ENCODE results near the gene VAC14.

Gene VAC14

DNA sequence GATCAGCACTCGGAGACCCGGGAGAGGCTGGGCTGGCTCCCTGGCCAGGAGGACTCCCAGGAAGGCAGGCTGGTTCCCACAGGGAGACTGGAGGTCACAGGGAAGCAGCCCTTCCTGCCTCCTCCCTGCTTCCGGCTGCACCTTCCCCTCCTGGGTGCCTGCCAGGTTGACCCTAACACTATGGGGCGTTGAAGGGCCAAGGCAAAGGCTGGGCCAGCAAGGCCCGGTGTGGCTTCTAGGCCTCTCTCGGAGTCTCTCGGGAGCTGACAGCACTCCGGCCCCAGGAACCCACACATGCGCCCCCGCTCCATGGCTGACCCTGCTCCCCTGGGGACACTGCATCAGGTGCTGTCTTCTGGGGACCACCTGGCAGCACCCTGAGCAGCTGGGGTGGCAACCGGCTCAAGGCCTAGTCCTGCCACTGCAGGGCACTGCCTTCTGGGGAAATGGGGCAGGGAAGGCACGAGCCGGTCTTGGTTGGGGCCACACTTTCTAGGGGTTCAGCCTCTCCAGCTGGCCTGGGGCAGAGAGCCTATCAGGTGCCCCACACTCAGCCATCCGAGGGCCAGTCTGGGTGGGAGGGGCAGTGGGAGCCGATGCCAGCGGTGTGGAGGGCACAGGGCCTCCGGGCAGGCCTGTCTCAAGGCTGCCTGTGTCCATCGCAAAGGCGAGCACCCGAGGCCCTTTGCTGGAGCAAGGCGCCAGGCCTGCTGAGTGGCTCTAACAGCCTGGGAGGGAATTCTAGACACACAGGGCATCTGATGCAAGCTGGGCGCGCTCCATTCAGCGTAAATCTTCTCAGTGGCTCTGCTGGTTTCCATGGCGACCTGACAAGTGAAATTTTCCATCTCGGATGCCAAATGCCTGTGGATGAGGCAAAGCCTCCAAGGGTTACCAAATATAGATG is 109.5 kb downstream of the VAC14 start:
- no peak for TF ChIP-seq CTCF (conservative IDR thresholded peaks at IDR 0.05)
- no peak overlapping the region for H3K27ac ChIP-seq

DNA sequence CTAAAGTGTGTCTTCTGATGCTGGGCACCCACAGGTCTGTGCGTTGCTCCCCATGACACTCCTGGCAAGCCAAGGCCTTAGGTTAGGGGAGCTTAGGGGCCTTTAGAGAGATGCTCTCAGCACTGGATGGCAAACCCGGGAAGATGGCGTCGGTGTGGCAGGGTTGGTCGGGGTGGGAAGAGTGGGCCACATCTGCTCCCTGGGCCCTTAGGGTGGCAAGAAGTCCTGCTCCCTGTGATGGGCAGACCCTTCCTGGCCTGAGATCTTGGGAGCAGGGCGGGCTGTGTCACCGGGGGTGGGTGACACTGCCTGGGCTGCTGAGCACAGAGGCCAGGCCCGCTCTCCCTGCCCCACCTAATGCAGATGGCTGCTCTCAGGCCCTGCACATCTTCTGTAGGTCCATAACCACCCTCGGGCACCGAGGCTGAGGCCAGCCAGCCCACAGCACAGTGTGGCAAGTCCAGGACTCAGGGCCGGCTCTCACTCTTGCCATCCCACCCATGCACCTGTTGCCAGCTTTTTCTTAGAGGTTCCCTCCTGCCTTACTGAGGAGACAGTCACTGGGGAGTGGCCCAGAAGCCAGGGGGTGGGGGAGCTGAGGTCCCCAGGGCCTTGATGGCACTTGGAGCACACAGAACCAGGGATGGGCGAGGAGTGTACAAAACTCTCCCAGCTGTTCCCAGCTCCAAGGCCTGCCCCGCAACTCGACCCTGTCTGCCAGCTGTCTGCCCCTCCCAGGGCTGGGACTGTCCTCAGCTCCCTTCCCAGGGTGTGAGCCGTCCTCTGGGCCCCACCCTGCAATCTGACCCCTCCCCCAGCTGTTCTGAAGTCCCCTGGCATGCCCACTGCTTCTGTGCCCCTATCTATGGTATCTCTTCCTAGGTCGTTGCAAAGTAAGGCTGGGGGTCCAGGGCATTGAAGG is 110.7 kb downstream of the VAC14 start:
- H3K27ac ChIP-seq: no peak overlapping the region
- TF ChIP-seq CTCF (conservative IDR thresholded peaks at IDR 0.05): no peak

DNA sequence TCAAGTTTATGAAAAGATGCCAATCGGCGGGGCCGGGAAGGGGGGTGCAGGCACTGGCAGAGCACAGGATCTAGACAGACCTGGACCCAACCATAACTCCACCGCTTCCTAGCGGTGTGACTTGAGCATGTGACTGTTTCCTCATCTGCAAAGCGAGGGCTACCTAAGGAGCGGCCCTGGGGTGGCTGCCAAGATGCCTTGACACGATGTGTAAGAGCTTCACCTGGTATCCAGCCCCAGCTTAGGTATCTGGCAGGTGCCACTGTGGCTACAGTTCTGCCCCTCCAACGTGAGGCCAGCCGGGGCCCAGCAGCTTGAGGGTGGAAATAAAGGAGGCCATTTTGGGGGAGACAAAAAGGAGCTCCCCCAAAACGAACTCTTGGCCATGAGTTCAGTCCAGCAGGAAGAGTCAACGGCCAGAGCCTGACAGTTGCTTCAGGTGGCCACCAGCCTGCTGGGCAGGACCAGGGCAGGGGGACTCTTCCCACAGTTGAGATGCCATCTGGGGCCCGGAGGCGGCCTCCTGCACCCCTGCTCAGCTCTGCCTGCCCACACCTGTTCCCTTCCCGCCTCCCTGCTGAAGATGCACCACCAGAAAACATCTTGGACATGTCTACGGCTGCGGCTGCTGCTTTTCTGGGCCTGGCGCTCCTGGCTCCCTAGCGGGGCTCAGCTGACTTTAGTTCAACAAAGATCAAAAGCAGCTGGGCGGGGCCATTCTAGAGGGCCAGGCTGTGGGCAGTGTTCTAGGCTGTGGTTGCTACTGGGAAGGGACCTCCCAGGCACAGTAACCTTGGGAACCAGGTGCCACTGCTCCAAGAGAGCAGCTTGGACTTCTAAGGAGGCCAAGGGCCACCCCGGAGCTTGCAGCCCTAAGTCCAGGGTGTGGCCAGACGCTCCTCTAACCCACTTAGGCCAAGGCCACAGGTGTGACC is 111.7 kb downstream of the VAC14 start:
- no peak overlapping the region for H3K27ac ChIP-seq
- no peak for TF ChIP-seq CTCF (conservative IDR thresholded peaks at IDR 0.05)

DNA sequence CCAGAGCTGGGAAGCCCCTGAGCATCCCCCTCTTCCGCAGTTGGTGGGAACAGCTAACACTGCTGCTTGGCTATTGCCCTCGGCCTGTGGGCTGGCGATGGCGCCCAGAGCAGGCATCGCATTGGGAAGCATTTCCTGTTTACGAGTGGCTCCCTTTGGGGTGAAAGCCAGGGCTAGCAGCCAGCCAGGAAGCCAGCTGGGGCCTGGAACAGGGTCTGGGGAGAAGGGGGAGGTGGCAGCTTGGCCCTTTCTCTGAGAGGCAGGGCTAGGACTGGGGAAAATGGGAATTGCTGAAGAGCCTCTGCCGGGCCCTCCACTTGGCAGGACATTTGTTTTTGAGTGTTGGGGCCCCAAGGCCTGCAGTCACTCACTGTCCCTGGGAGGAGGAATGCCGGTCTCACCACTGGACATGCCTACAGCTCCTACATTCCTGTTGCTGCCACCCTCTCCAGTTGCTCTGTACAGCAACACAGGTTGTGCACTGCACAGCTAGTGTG is 112.7 kb downstream of the VAC14 start:
- TF ChIP-seq CTCF (conservative IDR thresholded peaks at IDR 0.05): no peak
- no peak overlapping the region for H3K27ac ChIP-seq

DNA sequence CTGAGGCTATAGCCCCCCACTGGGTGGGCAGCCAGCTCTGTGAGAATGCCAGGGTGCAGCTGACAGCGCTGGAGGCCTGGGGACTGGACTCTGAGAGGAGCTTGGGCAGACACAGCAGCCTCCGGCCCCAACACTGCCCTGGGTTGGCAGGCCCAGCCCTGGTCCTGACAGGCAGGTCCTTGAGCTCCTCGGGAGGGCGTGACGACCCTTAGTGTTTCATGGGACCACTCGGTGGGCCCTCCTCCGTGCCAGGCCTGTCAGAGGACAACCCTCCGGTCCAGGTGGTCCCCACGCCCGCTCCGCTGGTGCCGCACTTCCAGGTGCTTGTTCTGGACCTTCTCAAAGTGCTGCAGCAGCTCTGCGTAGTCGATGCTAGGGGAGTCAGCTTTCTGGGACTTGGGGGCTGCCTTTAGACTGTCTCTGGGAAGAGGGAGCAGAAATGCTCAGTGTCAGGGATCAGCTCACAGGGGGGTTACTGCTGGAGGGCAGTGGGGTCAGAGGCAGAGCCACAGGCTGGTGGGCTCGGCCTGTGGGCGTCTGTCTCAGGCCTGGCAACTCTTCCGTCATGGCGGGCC is 113.2 kb downstream of the VAC14 start:
- H3K27ac ChIP-seq: no peak overlapping the region
- no peak for TF ChIP-seq CTCF (conservative IDR thresholded peaks at IDR 0.05)

DNA sequence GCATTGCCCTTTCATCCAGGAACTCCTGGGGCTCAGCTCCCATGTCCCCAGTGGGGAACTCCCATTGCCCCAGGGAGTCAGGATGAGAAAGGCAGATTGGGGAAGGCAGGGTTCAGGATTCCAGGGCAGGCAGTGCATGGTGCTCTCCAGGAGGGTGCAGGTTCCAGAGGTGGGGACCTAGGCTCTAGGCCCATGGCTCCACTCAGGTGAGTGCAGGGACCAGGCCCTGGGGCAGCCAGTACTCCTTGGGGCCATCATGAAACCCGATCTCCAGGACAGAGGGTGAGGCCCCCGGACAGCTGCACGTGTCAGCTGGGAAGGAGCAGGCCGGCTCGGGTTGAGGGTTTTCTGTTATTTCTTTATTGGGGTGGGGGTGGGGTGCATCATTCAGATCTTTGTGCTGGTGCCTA is 113.9 kb downstream of the VAC14 start:
- no peak overlapping the region for H3K27ac ChIP-seq
- TF ChIP-seq CTCF (conservative IDR thresholded peaks at IDR 0.05): no peak
